Endothelial cell of umbilical vein (primary cell): ENCODE measurements around the gene ZNF48. TPM values are rescaled to one million over a fixed set of nuclear protein-coding genes. Genes with fewer than 3 reads are reported as not detected.

Experiments used
- BruUV-seq: library from RNA; stranded (reverse); fragments of 400-500 nt; replicated peaks from 2 replicates; lab custom pipeline; 2021; lab: Mats Ljungman, UMichigan
- CTCF ChIA-PET: fragments of 300-600, 350-600 bp; sonication (Branson Sonifier 250); formaldehyde crosslinking; loops from one replicate; lab custom pipeline; 2021; ENCODE audit warnings: antibody characterized with exemption, inconsistent platforms; lab: Charles Lee
- POLR2A ChIA-PET: fragments of 300-600, 350-600 bp; sonication (Branson Sonifier 250); formaldehyde crosslinking; loops from one replicate; lab custom pipeline; 2021; ENCODE audit warnings: antibody characterized with exemption, inconsistent platforms; lab: Charles Lee
- DNase-seq: peaks from one replicate; pipeline ENCODE4 v3.0.0-alpha.2; 2011; ENCODE audit warnings: low read depth, low spot score
- FAIRE-seq: peaks from 2 replicates; lab custom pipeline; 2011; peaks lifted over from hg19 to GRCh38; lab: Jason Lieb, UNC
- H2AFZ ChIP-seq: 2 replicates; pipeline ENCODE4 v1.6.0; 2012; ENCODE audit warnings: low read depth, low read length, control low read depth, inconsistent platforms
- H3K27ac ChIP-seq: 2 replicates; pipeline ENCODE4 v1.5.1; 2011; ENCODE audit warnings: low read depth, mild to moderate bottlenecking, control low read depth, low read length, moderate library complexity; ENCODE audit not compliant: insufficient read depth
- H3K27me3 ChIP-seq, 2 experiments: 2 replicates each; pipeline versions ENCODE4 v1.6.0 to v1.6.1; 2011; ENCODE audit warnings: low read length in 2 of 2, mixed read lengths in 1 of 2; ENCODE audit not compliant: control insufficient read depth in 2 of 2, insufficient read depth in 2 of 2
- H3K36me3 ChIP-seq, 2 experiments: 2 replicates in 1 of 2; 3 replicates in 1 of 2; pipeline ENCODE4 v1.5.1; 2011; ENCODE audit warnings: low read length in 2 of 2, mild to moderate bottlenecking in 1 of 2, moderate library complexity in 1 of 2; ENCODE audit not compliant: control insufficient read depth in 2 of 2, insufficient read depth in 2 of 2; ENCODE audit errors: extremely low read depth in 1 of 2
- H3K4me1 ChIP-seq: 3 replicates; pipeline ENCODE4 v1.5.1; 2011; ENCODE audit warnings: mild to moderate bottlenecking, low read length; ENCODE audit not compliant: control insufficient read depth, insufficient read depth; ENCODE audit errors: extremely low read depth
- H3K4me2 ChIP-seq: 2 replicates; pipeline ENCODE4 v1.6.1; 2011; ENCODE audit warnings: low read length, control low read depth, mixed read lengths; ENCODE audit not compliant: insufficient read depth
- H3K4me3 ChIP-seq, 3 experiments: fragments of 200-600 bp in 1 of 3; sonication (generic), shearing (Covaris generic) in 1 of 3; replicated peaks in 1 of 3; 2 replicates each; pipeline ENCODE4 v1.5.1; 2011 to 2016; ENCODE audit warnings: control low read depth in 3 of 3, low read length in 3 of 3, mild to moderate bottlenecking in 2 of 3, inconsistent platforms in 1 of 3, low read depth in 1 of 3, moderate library complexity in 1 of 3; ENCODE audit not compliant: insufficient read depth in 1 of 3
- H3K79me2 ChIP-seq: 2 replicates; pipeline ENCODE4 v1.6.0; 2012; ENCODE audit warnings: low read length, inconsistent platforms; ENCODE audit not compliant: control insufficient read depth, insufficient read depth
- H3K9ac ChIP-seq: replicated peaks from 2 replicates; pipeline ENCODE3; 2011; ENCODE audit warnings: low read length, control low read depth; ENCODE audit not compliant: insufficient read depth; ENCODE audit errors: extremely low read depth
- H3K9me1 ChIP-seq: replicated peaks from 3 replicates; pipeline ENCODE4 v1.6.0; 2011; ENCODE audit warnings: mild to moderate bottlenecking, low read length; ENCODE audit not compliant: control insufficient read depth, insufficient read depth; ENCODE audit errors: extremely low read depth
- H3K9me3 ChIP-seq: replicated peaks from 2 replicates; pipeline ENCODE4 v1.5.1; 2012; ENCODE audit warnings: low read length, inconsistent platforms; ENCODE audit not compliant: control insufficient read depth, insufficient read depth
- H4K20me1 ChIP-seq: replicated peaks from 2 replicates; pipeline ENCODE3; 2011; ENCODE audit warnings: mild to moderate bottlenecking, low read length; ENCODE audit not compliant: control insufficient read depth, insufficient read depth; ENCODE audit errors: extremely low read depth
- CTCF ChIP-seq, 2 donors: IDR thresholded peaks; 1 replicate in 1 of 2; 2 replicates in 1 of 2; pipeline ENCODE4 v1.5.1; 2011; ENCODE audit warnings: low read length in 2 of 2, mild to moderate bottlenecking in 2 of 2, moderate library complexity in 2 of 2, control low read depth in 1 of 2, inconsistent platforms in 1 of 2, low read depth in 1 of 2; ENCODE audit not compliant: insufficient read depth in 1 of 2; ENCODE audit errors: extremely low read depth in 1 of 2
- EZH2 ChIP-seq: IDR thresholded peaks from 2 replicates; pipeline ENCODE4 v1.6.1; 2012; ENCODE audit warnings: borderline replicate concordance, low read depth, mild to moderate bottlenecking, moderate library complexity, low read length, inconsistent platforms; ENCODE audit not compliant: severe bottlenecking
- FOS ChIP-seq: IDR thresholded peaks from 2 replicates; pipeline ENCODE4 v1.6.1; 2011; ENCODE audit warnings: mild to moderate bottlenecking, low read length, moderate library complexity, borderline replicate concordance; ENCODE audit not compliant: insufficient read depth
- GATA2 ChIP-seq: IDR thresholded peaks from 2 replicates; pipeline ENCODE4 v1.7.0; 2011; ENCODE audit warnings: low read depth, mild to moderate bottlenecking, moderate library complexity, mixed read lengths, low read length; ENCODE audit not compliant: insufficient read length, insufficient read depth
- JUN ChIP-seq: IDR thresholded peaks from 2 replicates; pipeline ENCODE4 v1.6.1; 2011; ENCODE audit warnings: borderline replicate concordance, low read depth; ENCODE audit not compliant: insufficient read length, insufficient read depth
- MAX ChIP-seq: IDR thresholded peaks from 2 replicates; pipeline ENCODE4 v1.6.1; 2011; ENCODE audit not compliant: insufficient read depth, insufficient read length
- MYC ChIP-seq: IDR thresholded peaks from one replicate; pipeline ENCODE4 v1.6.1; 2011; ENCODE audit warnings: mild to moderate bottlenecking, low read depth, low read length
- POLR2A ChIP-seq: IDR thresholded peaks from 2 replicates; pipeline ENCODE4 v1.6.1; 2012; ENCODE audit warnings: low read depth, mild to moderate bottlenecking, control low read depth, low read length
- POLR2AphosphoS5 ChIP-seq: IDR thresholded peaks from 2 replicates; pipeline ENCODE4 v1.6.1; 2012; ENCODE audit warnings: low read depth, mild to moderate bottlenecking, control low read depth, low read length, moderate library complexity; ENCODE audit not compliant: insufficient read depth
- dilution Hi-C: fragments of 300-500 bp; cut with MboI; formaldehyde crosslinking; loops from one replicate; pipeline ENCODE4 v1.15.0; 2019; ENCODE audit warnings: low sequenced_read_pairs; ENCODE audit not compliant: extremely low pct_ligation_motif_present
- intact Hi-C: fragments of 100-400 bp; cut with micrococcal nuclease; formaldehyde crosslinking; loops from one replicate; pipeline ENCODE4 v1.10.0; 2022
- polyA plus RNA-seq, 4 experiments: library from polyadenylated mRNA; depleted of rRNA in 3 of 4; stranded (reverse) in 3 of 4; unstranded in 1 of 4; fragments of >200 nt; gene quantifications; 2 replicates each; pipeline versions ENCODE4 v1.2.1 to v1.2.3, GENCODE V29; 2011 to 2012; ENCODE audit warnings: missing spikeins in 1 of 4
- total RNA-seq: library from RNA; stranded (reverse); gene quantifications from 2 replicates; pipeline ENCODE4 v1.2.3, GENCODE V29; 2021

Gene ZNF48
- total and polyA plus RNA-seq, 2 donors (not counting 3 experiments of a cell fraction or from before 2014, with no cell fraction given): 15.3 to 16.1 TPM

- peak overlapping the region; percentile 85 for H3K9ac ChIP-seq
- CTCF ChIA-PET: interaction anchor here (1.7 to 2.5 kb wide), 2 partner anchors 15 to 27 kb away, joined by 7 to 15 read pairs; partner anchors contain the start of gene DCTPP1
- DNase-seq (no peak), FAIRE-seq (peak; percentile 70)
- TF ChIP-seq POLR2AphosphoS5: no peak
- no peak for TF ChIP-seq FOS
- TF ChIP-seq POLR2A: no peak
- no peak for TF ChIP-seq EZH2
- TF ChIP-seq CTCF (IDR thresholded peaks at IDR 0.05; ENCODE audit: extremely low read depth in 1 of 2, insufficient read depth in 1 of 2, low read depth in 1 of 2, low read length in 2 of 2): no peak
- no peak for TF ChIP-seq MAX
- no peak for TF ChIP-seq JUN
- no peak for TF ChIP-seq MYC
- no peak for TF ChIP-seq GATA2
- H3K4me2 ChIP-seq: peak overlapping the region; percentile 57
- BruUV-seq: no TSS peak
- peak overlapping the region; percentile 72 for H3K27ac ChIP-seq
- H3K36me3 ChIP-seq: no peaks in the 10 kb centered on the region
- peak overlapping the region; percentile 80 for H2AFZ ChIP-seq
- POLR2A ChIA-PET: interaction anchor here (1.0 kb wide), 1 partner anchor 127 kb away, joined by 3 read pairs; the partner anchor contains the start of gene ZNF688
- intact Hi-C loops: loop anchor here (1.0 to 5.0 kb wide), 7 partner anchors 27 to 247 kb away; partner anchors contain the start of genes ZNF689 and ZNF747
- peak overlapping the region; percentile 57 to 79 (median 68) for H3K4me3 ChIP-seq
- H3K79me2 ChIP-seq: peaks cover 12% of the 10 kb centered on the region
- H3K9me3 ChIP-seq: no peaks in the 10 kb centered on the region
- H3K27me3 ChIP-seq: no peaks in the 10 kb centered on the region
- no peaks in the 10 kb centered on the region for H4K20me1 ChIP-seq
- H3K9me1 ChIP-seq: no peaks in the 10 kb centered on the region
- dilution Hi-C loops: no loop called here
- H3K4me1 ChIP-seq: peaks cover 11% of the 10 kb centered on the region
Observed at GRCh38 chr16:30445149-30445407, 49.9 kb downstream of the ZNF48 start.
